Choroid plexus epithelial cell (primary cell): Measurements from ENCODE around the gene PUS1.

Source experiments
- DNase-seq: peaks from one replicate; pipeline ENCODE4 v3.0.0-alpha.2; 2010; ENCODE audit warnings: low read depth
- H3K4me3 ChIP-seq: 2 replicates; pipeline ENCODE4 v1.5.1; 2011; ENCODE audit warnings: low read depth, mild to moderate bottlenecking, control low read depth, low read length, moderate library complexity
- TF ChIP-seq, protein P1 (sequence below): conservative IDR thresholded peaks from 2 replicates; pipeline ENCODE4 v1.5.1; 2011; ENCODE audit warnings: low read depth, mild to moderate bottlenecking, control low read depth, inconsistent platforms, low read length, moderate library complexity

Gene PUS1

DNA sequence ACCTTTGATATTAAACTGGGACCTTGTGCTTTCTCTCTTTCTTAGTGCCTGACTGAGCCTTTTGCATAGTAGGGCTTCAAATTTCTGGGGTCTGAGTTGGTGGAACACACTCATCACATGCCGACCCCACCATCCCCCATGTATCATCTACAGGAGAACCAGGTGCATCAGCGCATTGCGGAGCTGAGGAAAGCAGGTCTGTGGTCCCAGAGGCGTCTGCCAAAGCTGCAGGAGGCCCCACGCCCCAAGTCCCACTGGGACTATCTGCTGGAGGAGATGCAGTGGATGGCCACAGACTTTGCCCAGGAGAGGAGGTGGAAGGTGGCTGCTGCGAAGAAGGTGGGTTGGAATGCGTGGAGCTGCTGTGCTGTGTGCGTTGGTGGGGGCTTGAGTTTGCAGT lies 58.5 kb downstream of the PUS1 start:
- TF ChIP-seq, protein P1, sequence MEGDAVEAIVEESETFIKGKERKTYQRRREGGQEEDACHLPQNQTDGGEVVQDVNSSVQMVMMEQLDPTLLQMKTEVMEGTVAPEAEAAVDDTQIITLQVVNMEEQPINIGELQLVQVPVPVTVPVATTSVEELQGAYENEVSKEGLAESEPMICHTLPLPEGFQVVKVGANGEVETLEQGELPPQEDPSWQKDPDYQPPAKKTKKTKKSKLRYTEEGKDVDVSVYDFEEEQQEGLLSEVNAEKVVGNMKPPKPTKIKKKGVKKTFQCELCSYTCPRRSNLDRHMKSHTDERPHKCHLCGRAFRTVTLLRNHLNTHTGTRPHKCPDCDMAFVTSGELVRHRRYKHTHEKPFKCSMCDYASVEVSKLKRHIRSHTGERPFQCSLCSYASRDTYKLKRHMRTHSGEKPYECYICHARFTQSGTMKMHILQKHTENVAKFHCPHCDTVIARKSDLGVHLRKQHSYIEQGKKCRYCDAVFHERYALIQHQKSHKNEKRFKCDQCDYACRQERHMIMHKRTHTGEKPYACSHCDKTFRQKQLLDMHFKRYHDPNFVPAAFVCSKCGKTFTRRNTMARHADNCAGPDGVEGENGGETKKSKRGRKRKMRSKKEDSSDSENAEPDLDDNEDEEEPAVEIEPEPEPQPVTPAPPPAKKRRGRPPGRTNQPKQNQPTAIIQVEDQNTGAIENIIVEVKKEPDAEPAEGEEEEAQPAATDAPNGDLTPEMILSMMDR: no peak
- no peak overlapping the region for H3K4me3 ChIP-seq
- DNase-seq: no peak

DNA sequence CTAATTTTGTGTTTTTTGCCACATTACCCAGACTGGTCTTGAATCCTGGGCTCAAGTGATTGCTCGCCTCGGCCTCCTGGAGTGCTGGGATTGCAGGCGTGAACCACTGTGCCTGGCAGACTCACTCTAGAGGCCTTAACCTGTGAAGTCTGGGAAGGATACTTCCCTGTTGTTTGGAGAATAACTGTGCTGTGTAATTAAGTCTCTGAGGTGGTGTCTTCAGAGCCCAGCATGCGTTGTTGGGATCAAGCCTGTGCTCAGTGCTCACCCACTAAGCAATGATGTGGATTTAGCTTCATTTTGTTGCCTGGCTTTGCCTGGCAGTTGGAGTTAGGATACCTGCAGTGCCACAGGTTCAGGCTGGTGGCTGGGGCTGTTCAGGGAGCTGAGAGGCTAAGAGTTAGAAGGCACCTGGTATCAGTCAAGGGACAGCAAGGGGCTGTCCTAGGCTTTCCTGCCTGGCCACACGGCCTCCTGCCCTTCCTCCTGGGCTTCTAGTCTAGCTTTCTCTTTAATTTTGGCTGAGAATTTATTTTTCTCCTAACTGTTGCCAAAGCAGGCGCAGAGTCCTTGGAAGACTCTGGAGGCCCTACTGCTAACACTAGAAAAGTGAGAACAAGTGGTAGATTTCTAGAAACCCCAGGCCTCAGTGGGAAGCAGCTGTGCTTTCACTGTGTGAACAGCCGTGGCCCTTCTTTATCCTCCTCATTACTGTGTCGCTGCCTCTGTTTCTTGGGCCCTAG lies 59.1 kb downstream of the PUS1 start:
- TF ChIP-seq, protein P1: no peak
- H3K4me3 ChIP-seq: no peak overlapping the region
- peak; percentile 31 for DNase-seq

DNA sequence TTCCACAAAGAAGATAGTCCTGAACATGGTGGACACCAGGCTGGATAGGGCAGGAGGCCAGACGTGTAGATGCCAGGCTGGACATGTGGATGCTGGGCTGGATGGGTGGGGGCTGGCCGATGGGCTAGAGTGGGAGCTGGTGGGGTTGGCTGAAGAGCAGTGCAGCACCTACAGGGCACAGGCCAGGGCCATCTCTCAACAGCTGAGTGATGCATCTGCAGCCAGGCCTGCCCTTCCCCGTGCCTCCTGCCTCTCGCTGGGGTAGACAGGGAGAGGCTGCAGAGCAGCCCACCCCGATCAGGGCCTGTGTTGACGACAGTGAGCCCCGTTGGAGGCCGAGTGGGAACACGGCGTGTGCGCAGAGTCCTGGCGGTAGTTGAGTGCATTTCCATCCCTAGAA lies 59.9 kb downstream of the PUS1 start:
- no peak for DNase-seq
- H3K4me3 ChIP-seq: no peak overlapping the region
- TF ChIP-seq, protein P1: no peak

- DNase-seq: peak; percentile 79
- no peak overlapping the region for H3K4me3 ChIP-seq
- TF ChIP-seq, protein P1: no peak
Measured at GRCh38 chr12:131990066-131990979, 61.2 kb downstream of the PUS1 start.

DNA sequence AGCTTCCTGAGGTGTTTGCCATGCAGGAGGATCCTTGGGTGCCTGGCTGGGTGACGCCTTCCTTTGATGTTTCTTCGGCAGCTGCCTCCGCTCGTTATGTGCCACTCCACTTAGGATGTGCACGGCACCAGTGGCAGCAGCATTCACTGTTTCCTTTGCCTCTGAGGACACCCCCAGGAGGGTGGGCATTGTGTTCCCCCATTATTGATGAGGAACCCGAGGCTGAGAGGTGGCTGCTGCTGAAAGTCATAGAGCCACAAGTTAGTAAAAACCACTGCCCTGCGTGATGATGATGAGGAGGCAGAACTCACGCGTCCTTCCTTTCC lies 61.9 kb downstream of the PUS1 start:
- no peak overlapping the region for H3K4me3 ChIP-seq
- DNase-seq: no peak
- TF ChIP-seq, protein P1: no peak

- no peak for DNase-seq
- no peak overlapping the region for H3K4me3 ChIP-seq
- TF ChIP-seq, protein P1: no peak
Measured at GRCh38 chr12:131991816-131992430, 62.8 kb downstream of the PUS1 start.
